CD14-positive monocyte (primary cell): ENCODE results near the gene NVL. TPM values are rescaled to one million over a fixed set of nuclear protein-coding genes. Genes with fewer than 3 reads are reported as not detected.

ENCODE experiments used
- DNase-seq, 3 donors: peaks; one replicate each; pipeline ENCODE4 v3.0.0-alpha.2; 2011 to 2022
- H2AFZ ChIP-seq: 2 replicates; pipeline ENCODE4 v1.6.0; 2012; ENCODE audit warnings: mild to moderate bottlenecking, low read depth, low read length, inconsistent platforms; ENCODE audit not compliant: insufficient read depth, poor library complexity, severe bottlenecking
- H3K27ac ChIP-seq, 2 donors: 1 replicate in 1 of 2; 2 replicates in 1 of 2; pipeline ENCODE4 v1.5.1; 2012 to 2013; ENCODE audit warnings: low read length in 2 of 2, control low read depth in 1 of 2, inconsistent platforms in 1 of 2, low read depth in 1 of 2, mild to moderate bottlenecking in 1 of 2
- H3K27me3 ChIP-seq, 2 donors: one replicate each; pipeline versions ENCODE4 v1.6.0 to v1.6.1; 2011 to 2013; ENCODE audit warnings: low read length in 2 of 2; ENCODE audit not compliant: control insufficient read depth in 2 of 2, insufficient read depth in 2 of 2
- H3K36me3 ChIP-seq, 2 donors: replicated peaks in 1 of 2; 1 replicate in 1 of 2; 2 replicates in 1 of 2; pipeline versions ENCODE4 v1.5.1 to v1.6.1; 2012 to 2013; ENCODE audit warnings: low read length in 2 of 2, control low read depth in 1 of 2, inconsistent platforms in 1 of 2, mild to moderate bottlenecking in 1 of 2; ENCODE audit not compliant: insufficient read depth in 2 of 2, control insufficient read depth in 1 of 2
- H3K4me1 ChIP-seq, 2 donors: 1 replicate in 1 of 2; 2 replicates in 1 of 2; pipeline versions ENCODE4 v1.5.1 to v1.6.1; 2012 to 2013; ENCODE audit warnings: low read length in 2 of 2, control low read depth in 1 of 2, inconsistent platforms in 1 of 2, mild to moderate bottlenecking in 1 of 2, moderate library complexity in 1 of 2; ENCODE audit not compliant: insufficient read depth in 2 of 2, control insufficient read depth in 1 of 2
- H3K4me2 ChIP-seq: replicated peaks from 2 replicates; pipeline ENCODE3; 2012; ENCODE audit warnings: low read length, moderate library complexity, mild to moderate bottlenecking; ENCODE audit not compliant: poor library complexity, severe bottlenecking; ENCODE audit errors: extremely low read depth
- H3K4me3 ChIP-seq, 3 experiments: fragments of 200-600 bp in 1 of 3; sonication (generic) in 1 of 3; replicated peaks in 1 of 3; 1 replicate in 2 of 3; 2 replicates in 1 of 3; pipeline ENCODE4 v1.5.1; 2011 to 2013; ENCODE audit warnings: low read length in 3 of 3, mild to moderate bottlenecking in 3 of 3, control low read depth in 2 of 3, low read depth in 2 of 3, inconsistent platforms in 1 of 3, moderate library complexity in 1 of 3
- H3K79me2 ChIP-seq: 2 replicates; pipeline ENCODE4 v1.6.0; 2012; ENCODE audit warnings: mild to moderate bottlenecking, control low read depth, inconsistent platforms, low read length, moderate library complexity; ENCODE audit not compliant: insufficient read depth
- H3K9ac ChIP-seq: 2 replicates; pipeline ENCODE4 v1.6.0; 2017; ENCODE audit warnings: low read length, mild to moderate bottlenecking; ENCODE audit not compliant: insufficient read depth, poor library complexity, severe bottlenecking
- H3K9me3 ChIP-seq, 2 donors: replicated peaks in 1 of 2; 1 replicate in 1 of 2; 2 replicates in 1 of 2; pipeline versions ENCODE4 v1.5.1 to v1.6.1; 2012 to 2013; ENCODE audit warnings: low read length in 2 of 2, control low read depth in 1 of 2; ENCODE audit not compliant: control insufficient read depth in 1 of 2, insufficient read depth in 1 of 2
- H4K20me1 ChIP-seq: 2 replicates; pipeline ENCODE4 v1.6.0; 2012; ENCODE audit warnings: mild to moderate bottlenecking, low read length, control low read depth, moderate library complexity; ENCODE audit not compliant: insufficient read depth
- H3K27ac Mint-ChIP-seq, 7 donors: one replicate each; pipeline ENCODE4 v1.8.0; 2020; ENCODE audit warnings: mild to moderate bottlenecking in 7 of 7, mixed read lengths in 7 of 7, moderate library complexity in 6 of 7, inconsistent platforms in 2 of 7
- H3K27me3 Mint-ChIP-seq, 3 donors: one replicate each; pipeline ENCODE4 v1.8.0; 2021 to 2022; ENCODE audit warnings: low read depth in 3 of 3, mild to moderate bottlenecking in 3 of 3, mixed read lengths in 3 of 3, moderate library complexity in 3 of 3, inconsistent platforms in 1 of 3
- H3K36me3 Mint-ChIP-seq, 2 donors: one replicate each; pipeline ENCODE4 v1.8.0; 2020; ENCODE audit warnings: mixed read lengths in 2 of 2, inconsistent platforms in 1 of 2, mild to moderate bottlenecking in 1 of 2
- H3K4me1 Mint-ChIP-seq: one replicate; pipeline ENCODE4 v1.8.0; 2020; ENCODE audit warnings: mild to moderate bottlenecking, mixed read lengths
- H3K4me3 Mint-ChIP-seq, 2 donors: one replicate each; pipeline ENCODE4 v1.8.0; 2020; ENCODE audit warnings: mild to moderate bottlenecking in 2 of 2, mixed read lengths in 2 of 2, moderate library complexity in 1 of 2
- H3K9me3 Mint-ChIP-seq, 7 donors: one replicate each; pipeline ENCODE4 v1.8.0; 2020 to 2022; ENCODE audit warnings: mixed read lengths in 7 of 7, mild to moderate bottlenecking in 6 of 7, moderate library complexity in 6 of 7, inconsistent platforms in 2 of 7
- CTCF ChIP-seq: fragments of 200-600 bp; IDR thresholded peaks from one replicate; pipeline ENCODE4 v1.8.0; 2022; ENCODE audit warnings: antibody characterized with exemption, mild to moderate bottlenecking
- WGBS: methylation state at CpG from one replicate; pipeline ENCODE4 v1.1.5; 2013; ENCODE audit warnings: missing lambda C conversion rate; ENCODE audit not compliant: insufficient coverage; 5-methylcytosine and 5-hydroxymethylcytosine counted together
- intact Hi-C, 2 donors: fragments of 100-400 bp; cut with micrococcal nuclease; formaldehyde crosslinking; loops; one replicate each; pipeline versions ENCODE4 v1.15.0 to v1.15.1; 2023
- polyA plus RNA-seq, 3 donors: library from polyadenylated mRNA; depleted of rRNA in 1 of 3; unstranded in 2 of 3; stranded (reverse) in 1 of 3; fragments of 300-500 nt in 2 of 3; fragments of >200 nt in 1 of 3; fragmentation: Illumina TruSeq in 2 of 3; gene quantifications; 1 replicate in 2 of 3; 2 replicates in 1 of 3; pipeline ENCODE4 v1.2.3, GENCODE V29; 2012 to 2021

The NVL gene
- polyA plus RNA-seq, 3 donors = 8.4 to 12.6 (median 9.6) TPM

GRCh38 chr1:224196813-224197600 is 133.0 kb downstream of the NVL start:
- Mint-ChIP-seq H3K27me3 (no peaks in the 10 kb centered on the region), H3K4me1 (peaks cover 27% of the 10 kb centered on the region), H3K9me3 (peaks cover 0 to 3% (median 0%) of the 10 kb centered on the region in 7 donors), H3K36me3 (peaks cover 19 to 27% of the 10 kb centered on the region in 2 donors), H3K27ac (peak overlapping the region in 2 of 7 donors; percentile 46 to 57), H3K4me3 (no peak overlapping the region)
- DNase-seq = no peak
- Histone ChIP-seq H3K27me3 (no peaks in the 10 kb centered on the region), H3K9ac (no peak overlapping the region), H3K4me2 (no peak overlapping the region), H3K9me3 (no peaks in the 10 kb centered on the region), H4K20me1 (peaks cover 2% of the 10 kb centered on the region), H3K27ac (no peak overlapping the region), H3K36me3 (peaks cover 13 to 22% of the 10 kb centered on the region in 2 donors), H2AFZ (no peak overlapping the region), H3K4me1 (peaks cover 13 to 19% of the 10 kb centered on the region in 2 donors), H3K4me3 (no peak overlapping the region), H3K79me2 (peaks cover 2% of the 10 kb centered on the region)
- intact Hi-C loops = no loop called here
- TF ChIP-seq CTCF = no peak
- WGBS = 75% methylated on average over 4 of the region's 5 CpGs

DNA sequence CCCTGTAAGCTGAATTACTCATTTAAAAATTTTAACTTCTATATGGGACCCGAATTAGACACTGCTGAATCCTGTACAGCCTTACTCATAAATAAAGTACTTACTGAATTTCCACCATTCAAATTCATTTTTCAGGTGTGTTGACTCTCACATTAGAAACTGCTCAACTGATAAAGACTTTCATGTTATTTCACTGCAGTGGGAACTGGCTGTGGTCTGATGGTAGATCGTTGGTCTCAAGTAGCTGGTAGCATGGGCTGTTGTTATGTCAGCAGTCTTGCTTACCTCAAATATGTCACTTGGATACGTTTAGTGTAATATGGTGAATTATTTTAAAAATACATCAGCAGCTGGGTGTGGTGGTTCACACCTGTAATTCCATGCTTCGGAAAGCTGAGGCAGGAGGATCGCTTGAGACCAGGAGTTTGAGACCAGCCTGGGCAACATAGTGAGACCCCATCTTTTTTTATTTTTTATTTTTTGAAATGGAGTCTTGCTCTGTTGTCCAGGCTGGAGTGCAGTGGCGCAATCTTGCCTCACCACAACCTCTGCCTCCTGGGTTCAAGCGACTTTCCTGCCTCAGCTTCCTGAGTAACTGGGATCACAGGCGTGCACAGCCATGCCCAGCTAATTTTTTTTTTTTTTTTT is 136.5 kb downstream of the NVL start:
- intact Hi-C loops = no loop called here
- TF ChIP-seq CTCF = no peak
- peaks cover 25 to 47% of the 10 kb centered on the region in 2 donors for H3K36me3 ChIP-seq
- Mint-ChIP-seq H3K27me3 (no peaks in the 10 kb centered on the region), H3K27ac (no peak overlapping the region), H3K4me1 (peaks cover 25% of the 10 kb centered on the region), H3K36me3 (peaks cover 30 to 51% of the 10 kb centered on the region in 2 donors), H3K9me3 (peaks cover 0 to 2% (median 0%) of the 10 kb centered on the region in 7 donors), H3K4me3 (no peak overlapping the region)
- peaks cover 36% of the 10 kb centered on the region for H3K79me2 ChIP-seq
- H4K20me1 ChIP-seq = peaks cover 29% of the 10 kb centered on the region
- H3K27me3 ChIP-seq = no peaks in the 10 kb centered on the region
- H3K4me2 ChIP-seq = no peak overlapping the region
- no peak for DNase-seq
- no peak overlapping the region for H3K9ac ChIP-seq
- H3K4me3 ChIP-seq = no peak overlapping the region
- 100% methylated on average over 3 of the region's 8 CpGs for WGBS
- peaks cover 8 to 15% of the 10 kb centered on the region in 2 donors for H3K4me1 ChIP-seq
- H2AFZ ChIP-seq = no peak overlapping the region
- H3K27ac ChIP-seq = no peak overlapping the region
- no peaks in the 10 kb centered on the region for H3K9me3 ChIP-seq
